ENCODE data around the gene NIP7. TPM values are rescaled to one million over a fixed set of nuclear protein-coding genes. Genes with fewer than 3 reads are reported as not detected.

Gene NIP7
- total and polyA plus RNA-seq, 2 donors: 23.1 to 23.5 TPM

- Histone ChIP-seq H3K4me3 (ENCODE audit: low read length in 2 of 2) (peak overlapping the region in 1 of 2 donors; percentile 64), H3K27me3 (ENCODE audit: control insufficient read depth in 2 of 2, insufficient read depth in 1 of 2, low read length in 1 of 2) (no peaks in the 10 kb centered on the region), H3K4me1 (ENCODE audit: control insufficient read depth in 2 of 2, insufficient read depth in 2 of 2, low read length in 2 of 2) (peaks cover 24 to 34% of the 10 kb centered on the region in 2 donors), H3K9me3 (ENCODE audit: control insufficient read depth in 2 of 2, insufficient read depth in 1 of 2, low read length in 1 of 2) (no peaks in the 10 kb centered on the region), H3K27ac (ENCODE audit: low read depth in 1 of 2, low read length in 1 of 2) (no peak overlapping the region), H3K36me3 (ENCODE audit: control insufficient read depth in 2 of 2, insufficient read depth in 2 of 2, low read length in 1 of 2) (peaks cover 61 to 67% of the 10 kb centered on the region in 2 donors)
- 93% methylated on average over 10 of the region's 10 CpGs for WGBS
- DNase-seq (ENCODE audit: low read depth in 6 of 9, low spot score in 9 of 9): no peak
Measured at GRCh38 chr16:69328854-69329316, 10.7 kb upstream of the NIP7 start.

GRCh38 chr16:69329369-69330285 is 9.9 kb upstream of the NIP7 start:
- Histone ChIP-seq H3K4me3 (ENCODE audit: low read length in 2 of 2) (peak overlapping the region; percentile 64 to 97), H3K4me1 (ENCODE audit: control insufficient read depth in 2 of 2, insufficient read depth in 2 of 2, low read length in 2 of 2) (peaks cover 24 to 29% of the 10 kb centered on the region in 2 donors), H3K36me3 (ENCODE audit: control insufficient read depth in 2 of 2, insufficient read depth in 2 of 2, low read length in 1 of 2) (peaks cover 61 to 67% of the 10 kb centered on the region in 2 donors), H3K9me3 (ENCODE audit: control insufficient read depth in 2 of 2, insufficient read depth in 1 of 2, low read length in 1 of 2) (no peaks in the 10 kb centered on the region), H3K27ac (ENCODE audit: low read depth in 1 of 2, low read length in 1 of 2) (peak overlapping the region in 1 of 2 donors; percentile 15), H3K27me3 (ENCODE audit: control insufficient read depth in 2 of 2, insufficient read depth in 1 of 2, low read length in 1 of 2) (no peaks in the 10 kb centered on the region)
- WGBS: 12% methylated on average over 77 of the region's 77 CpGs
- DNase-seq (ENCODE audit: low read depth in 6 of 9, low spot score in 9 of 9): peak in 2 of 9 donors; percentile 31 to 39

DNA sequence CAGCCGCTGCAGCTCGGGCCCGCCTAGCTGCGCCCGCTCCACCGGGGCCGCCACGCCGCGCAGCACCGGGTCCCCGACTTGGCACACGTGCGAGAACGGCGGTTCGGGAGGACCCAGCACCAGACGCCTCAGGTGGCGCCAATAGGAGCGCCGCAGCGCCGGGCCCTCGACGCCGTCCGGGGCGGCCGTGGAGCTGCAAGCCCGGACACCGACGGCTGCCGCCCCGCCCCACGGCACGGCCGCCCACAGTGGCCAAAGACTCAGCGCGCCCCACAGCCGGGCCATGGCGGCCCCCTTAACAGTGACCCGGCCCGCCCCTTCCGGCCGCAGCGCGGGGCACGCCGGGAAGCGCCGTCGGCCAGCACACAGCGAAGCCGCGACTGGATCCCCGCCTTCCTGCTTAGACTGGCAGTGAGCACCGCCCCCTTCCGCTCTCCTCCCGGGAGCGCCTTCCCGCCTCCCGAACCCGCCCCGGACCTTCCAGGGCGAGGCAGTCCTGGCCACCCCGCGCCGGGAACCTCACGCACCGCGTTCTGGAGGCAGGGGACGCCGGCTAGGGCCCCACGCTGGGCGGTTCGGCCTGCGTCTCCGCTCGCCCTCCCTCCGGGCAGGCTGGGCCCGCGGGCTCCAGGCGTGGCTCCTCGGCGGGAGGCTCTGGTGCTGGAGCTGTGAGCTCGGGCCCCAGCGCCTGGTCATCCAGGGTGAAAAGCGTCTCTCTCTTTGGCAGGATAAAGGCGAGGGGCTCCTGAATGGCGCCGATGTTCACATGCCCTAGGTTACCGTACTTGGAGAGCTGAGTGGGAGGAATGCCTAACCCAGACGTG is 9.1 kb upstream of the NIP7 start, which contains the start of gene PDF:
TSS of gene PDF (minus strand) at position 303 of the 824 bp plus-strand sequence. CDS start at position 285, 18 bp downstream.
- H3K27me3 ChIP-seq (ENCODE audit: control insufficient read depth in 2 of 2, insufficient read depth in 1 of 2, low read length in 1 of 2): no peaks in the 10 kb centered on the region
- peak within 1 kb of the TSS; percentile 58 to 92 for H3K27ac ChIP-seq (ENCODE audit: low read depth in 1 of 2, low read length in 1 of 2)
- 2% methylated on average over 93 of the region's 93 CpGs for WGBS
- DNase-seq (ENCODE audit: low read depth in 6 of 9, low spot score in 9 of 9): peak in 8 of 9 donors; percentile 51 to 90 (median 81)
- H3K4me3 ChIP-seq (ENCODE audit: low read length in 2 of 2): peak within 1 kb of the TSS; percentile 64 to 97
- peaks cover 24 to 27% of the 10 kb centered on the region in 2 donors for H3K4me1 ChIP-seq (ENCODE audit: control insufficient read depth in 2 of 2, insufficient read depth in 2 of 2, low read length in 2 of 2)
- peaks cover 62 to 69% of the 10 kb centered on the region in 2 donors for H3K36me3 ChIP-seq (ENCODE audit: control insufficient read depth in 2 of 2, insufficient read depth in 2 of 2, low read length in 1 of 2)
- H3K9me3 ChIP-seq (ENCODE audit: control insufficient read depth in 2 of 2, insufficient read depth in 1 of 2, low read length in 1 of 2): no peaks in the 10 kb centered on the region

- Histone ChIP-seq H3K27me3 (ENCODE audit: control insufficient read depth in 2 of 2, insufficient read depth in 1 of 2, low read length in 1 of 2) (no peaks in the 10 kb centered on the region), H3K27ac (ENCODE audit: low read depth in 1 of 2, low read length in 1 of 2) (no peak overlapping the region), H3K36me3 (ENCODE audit: control insufficient read depth in 2 of 2, insufficient read depth in 2 of 2, low read length in 1 of 2) (peaks cover 41 to 46% of the 10 kb centered on the region in 2 donors), H3K4me3 (ENCODE audit: low read length in 2 of 2) (no peak overlapping the region), H3K9me3 (ENCODE audit: control insufficient read depth in 2 of 2, insufficient read depth in 1 of 2, low read length in 1 of 2) (no peaks in the 10 kb centered on the region), H3K4me1 (ENCODE audit: control insufficient read depth in 2 of 2, insufficient read depth in 2 of 2, low read length in 2 of 2) (peaks cover 12 to 18% of the 10 kb centered on the region in 2 donors)
- 98% methylated on average over 9 of the region's 9 CpGs for WGBS
- DNase-seq (ENCODE audit: low read depth in 6 of 9, low spot score in 9 of 9): no peak
Measured at GRCh38 chr16:69334696-69335095, 4.9 kb upstream of the NIP7 start.

DNA sequence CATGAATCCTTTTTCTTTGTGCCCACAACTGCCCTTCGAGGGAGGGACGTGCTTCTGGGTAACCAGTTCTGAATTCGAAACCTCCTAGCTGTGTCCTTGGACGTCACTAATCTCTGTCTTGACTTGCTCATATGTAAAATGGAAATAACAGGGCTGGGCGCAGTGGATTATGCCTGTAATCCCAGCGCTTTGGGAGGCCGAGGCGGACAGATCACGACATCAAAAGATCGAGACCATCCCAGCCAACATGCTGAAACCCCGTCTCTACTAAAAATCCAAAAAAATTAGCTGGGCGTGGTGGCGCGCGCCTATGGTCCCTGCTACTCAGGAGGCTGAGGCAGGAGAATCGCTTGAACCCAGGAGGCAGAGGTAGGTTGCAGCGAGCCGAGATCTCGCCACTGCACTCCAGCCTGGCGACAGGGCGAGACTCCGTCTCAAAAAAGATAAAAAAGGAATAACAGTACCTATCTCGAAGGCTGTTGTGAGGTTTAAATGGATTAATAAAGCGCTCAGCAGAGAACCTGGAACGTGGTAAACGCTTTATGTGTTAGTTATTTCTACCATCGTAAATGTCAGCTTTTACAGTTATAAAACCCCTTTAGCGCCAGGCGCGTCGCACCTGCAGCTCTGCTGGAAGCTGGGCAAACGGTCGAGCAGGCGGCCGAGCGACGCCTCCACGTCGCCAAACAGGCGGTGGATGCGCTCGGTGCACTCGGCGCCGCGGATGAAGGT is 849 bp upstream of the NIP7 start:
- no peak for DNase-seq (ENCODE audit: low read depth in 6 of 9, low spot score in 9 of 9)
- peaks cover 28 to 45% of the 10 kb centered on the region in 2 donors for H3K36me3 ChIP-seq (ENCODE audit: control insufficient read depth in 2 of 2, insufficient read depth in 2 of 2, low read length in 1 of 2)
- peak overlapping the region; percentile 86 to 95 for H3K27ac ChIP-seq (ENCODE audit: low read depth in 1 of 2, low read length in 1 of 2)
- 22% methylated on average over 46 of the region's 46 CpGs for WGBS
- peaks cover 16 to 23% of the 10 kb centered on the region in 2 donors for H3K4me1 ChIP-seq (ENCODE audit: control insufficient read depth in 2 of 2, insufficient read depth in 2 of 2, low read length in 2 of 2)
- H3K4me3 ChIP-seq (ENCODE audit: low read length in 2 of 2): peak overlapping the region; percentile 97 to 98
- no peaks in the 10 kb centered on the region for H3K27me3 ChIP-seq (ENCODE audit: control insufficient read depth in 2 of 2, insufficient read depth in 1 of 2, low read length in 1 of 2)
- no peaks in the 10 kb centered on the region for H3K9me3 ChIP-seq (ENCODE audit: control insufficient read depth in 2 of 2, insufficient read depth in 1 of 2, low read length in 1 of 2)

GRCh38 chr16:69340095-69340644 is 598 bp downstream of the NIP7 start:
- 11% methylated on average over 16 of the region's 16 CpGs for WGBS
- Histone ChIP-seq H3K9me3 (ENCODE audit: control insufficient read depth in 2 of 2, insufficient read depth in 1 of 2, low read length in 1 of 2) (no peaks in the 10 kb centered on the region), H3K27me3 (ENCODE audit: control insufficient read depth in 2 of 2, insufficient read depth in 1 of 2, low read length in 1 of 2) (no peaks in the 10 kb centered on the region), H3K4me1 (ENCODE audit: control insufficient read depth in 2 of 2, insufficient read depth in 2 of 2, low read length in 2 of 2) (peaks cover 16 to 23% of the 10 kb centered on the region in 2 donors), H3K36me3 (ENCODE audit: control insufficient read depth in 2 of 2, insufficient read depth in 2 of 2, low read length in 1 of 2) (peaks cover 19 to 37% of the 10 kb centered on the region in 2 donors), H3K27ac (ENCODE audit: low read depth in 1 of 2, low read length in 1 of 2) (peak overlapping the region in 1 of 2 donors; percentile 86), H3K4me3 (ENCODE audit: low read length in 2 of 2) (peak overlapping the region; percentile 97 to 98)
- DNase-seq (ENCODE audit: low read depth in 6 of 9, low spot score in 9 of 9): no peak

DNA sequence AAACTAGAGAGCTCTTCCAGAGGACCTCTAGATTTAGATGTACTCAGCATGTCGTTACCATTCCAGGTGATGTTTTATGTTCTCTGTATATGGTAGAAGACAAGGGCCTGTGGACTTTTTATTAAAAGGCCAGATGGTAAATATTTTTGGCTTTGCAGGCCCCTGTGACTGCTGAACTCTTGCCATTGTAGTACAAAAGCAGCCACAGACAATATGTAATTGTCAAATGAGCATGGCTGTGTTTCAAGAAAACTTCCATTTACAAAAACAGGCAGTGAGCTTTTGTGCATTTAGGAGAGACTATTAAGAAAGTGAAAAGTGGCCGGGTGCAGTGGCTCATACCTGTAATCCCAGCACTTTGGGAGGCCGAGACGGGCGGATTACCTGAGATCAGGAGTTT is 4.6 kb downstream of the NIP7 start:
- 96% methylated on average over 5 of the region's 5 CpGs for WGBS
- Histone ChIP-seq H3K4me3 (ENCODE audit: low read length in 2 of 2) (no peak overlapping the region), H3K9me3 (ENCODE audit: control insufficient read depth in 2 of 2, insufficient read depth in 1 of 2, low read length in 1 of 2) (no peaks in the 10 kb centered on the region), H3K27ac (ENCODE audit: low read depth in 1 of 2, low read length in 1 of 2) (no peak overlapping the region), H3K36me3 (ENCODE audit: control insufficient read depth in 2 of 2, insufficient read depth in 2 of 2, low read length in 1 of 2) (peaks cover 14 to 27% of the 10 kb centered on the region in 2 donors), H3K27me3 (ENCODE audit: control insufficient read depth in 2 of 2, insufficient read depth in 1 of 2, low read length in 1 of 2) (no peaks in the 10 kb centered on the region), H3K4me1 (ENCODE audit: control insufficient read depth in 2 of 2, insufficient read depth in 2 of 2, low read length in 2 of 2) (peaks cover 7 to 12% of the 10 kb centered on the region in 2 donors)
- DNase-seq (ENCODE audit: low read depth in 6 of 9, low spot score in 9 of 9): no peak

- DNase-seq (ENCODE audit: low read depth in 6 of 9, low spot score in 9 of 9): no peak
- H3K4me1 ChIP-seq (ENCODE audit: control insufficient read depth in 2 of 2, insufficient read depth in 2 of 2, low read length in 2 of 2): peaks cover 0 to 1% of the 10 kb centered on the region in 2 donors
- H3K4me3 ChIP-seq (ENCODE audit: low read length in 2 of 2): no peak overlapping the region
- peaks cover 18 to 31% of the 10 kb centered on the region in 2 donors for H3K36me3 ChIP-seq (ENCODE audit: control insufficient read depth in 2 of 2, insufficient read depth in 2 of 2, low read length in 1 of 2)
- no peaks in the 10 kb centered on the region for H3K9me3 ChIP-seq (ENCODE audit: control insufficient read depth in 2 of 2, insufficient read depth in 1 of 2, low read length in 1 of 2)
- WGBS: 94% methylated on average over 4 of the region's 4 CpGs
- no peaks in the 10 kb centered on the region for H3K27me3 ChIP-seq (ENCODE audit: control insufficient read depth in 2 of 2, insufficient read depth in 1 of 2, low read length in 1 of 2)
- H3K27ac ChIP-seq (ENCODE audit: low read depth in 1 of 2, low read length in 1 of 2): no peak overlapping the region
Measured at GRCh38 chr16:69345923-69346322, 6.4 kb downstream of the NIP7 start.

Measured in thymus (tissue), 11 donors.